GM23248 (cell line): ENCODE measurements around the gene APPBP2.

ENCODE experiments used
- EZH2 ChIP-seq: fragments of 200-600 bp; sonication (generic); IDR thresholded peaks from 2 replicates; pipeline ENCODE4 v1.6.1; 2018; ENCODE audit warnings: antibody characterized with exemption, mild to moderate bottlenecking; ENCODE audit not compliant: insufficient read depth, poor library complexity, severe bottlenecking
- EZH2phosphoT487 ChIP-seq: fragments of 200-600 bp; sonication (generic); IDR thresholded peaks from 2 replicates; pipeline ENCODE4 v1.6.1; 2018; ENCODE audit warnings: antibody characterized with exemption, moderate library complexity, mild to moderate bottlenecking, low read depth; ENCODE audit not compliant: insufficient read depth

- TF ChIP-seq EZH2 (no peak), EZH2phosphoT487 (no peak)
Measured at GRCh38 chr17:60457148-60457547, 68.9 kb downstream of the APPBP2 start.
